ENCODE results near the gene JAK1.

The JAK1 gene

GRCh38 chr1:64877151-64877550, 89.2 kb downstream of the JAK1 start:
- H3K9me3 ChIP-seq (ENCODE audit: control insufficient read depth, insufficient read depth, low read depth, low read length), result no peaks in the 10 kb centered on the region
- ChIA-PET CTCF (no interaction called here), POLR2A (interaction anchor here (1.3 kb wide), 1 partner anchor 21 kb away, joined by 3 read pairs; no protein-coding TSS in a partner anchor)
- no peak overlapping the region for H3K4me3 ChIP-seq (ENCODE audit: low read depth, low read length)
- H3K27ac ChIP-seq (ENCODE audit: extremely low read depth, low read depth, low read length), result no peak overlapping the region
- H3K4me1 ChIP-seq (ENCODE audit: control insufficient read depth, insufficient read depth, low read length), result no peaks in the 10 kb centered on the region
- no peak for TF ChIP-seq ZBTB7A (tag by site-specific recombination; IDR thresholded peaks at IDR 0.05; ENCODE audit: low read depth)
- no peak for TF ChIP-seq ZNF148 (tag by site-specific recombination; IDR thresholded peaks at IDR 0.05; ENCODE audit: borderline replicate concordance)
- no peak for TF ChIP-seq ZNF2 (tag by site-specific recombination; IDR thresholded peaks at IDR 0.05)
- no peak for TF ChIP-seq SCRT2 (tag by site-specific recombination; IDR thresholded peaks at IDR 0.05)
- no peak for TF ChIP-seq OSR2 (tag by site-specific recombination; IDR thresholded peaks at IDR 0.05)
- no peak for TF ChIP-seq ZNF610 (tag by site-specific recombination; IDR thresholded peaks at IDR 0.05; ENCODE audit: borderline replicate concordance)
- TF ChIP-seq EGR2 (tag by site-specific recombination; IDR thresholded peaks at IDR 0.05; ENCODE audit: low read depth), result no peak
- no peak for TF ChIP-seq ZNF19 (tag by site-specific recombination; IDR thresholded peaks at IDR 0.05; ENCODE audit: low read depth)
- TF ChIP-seq, protein P1, sequence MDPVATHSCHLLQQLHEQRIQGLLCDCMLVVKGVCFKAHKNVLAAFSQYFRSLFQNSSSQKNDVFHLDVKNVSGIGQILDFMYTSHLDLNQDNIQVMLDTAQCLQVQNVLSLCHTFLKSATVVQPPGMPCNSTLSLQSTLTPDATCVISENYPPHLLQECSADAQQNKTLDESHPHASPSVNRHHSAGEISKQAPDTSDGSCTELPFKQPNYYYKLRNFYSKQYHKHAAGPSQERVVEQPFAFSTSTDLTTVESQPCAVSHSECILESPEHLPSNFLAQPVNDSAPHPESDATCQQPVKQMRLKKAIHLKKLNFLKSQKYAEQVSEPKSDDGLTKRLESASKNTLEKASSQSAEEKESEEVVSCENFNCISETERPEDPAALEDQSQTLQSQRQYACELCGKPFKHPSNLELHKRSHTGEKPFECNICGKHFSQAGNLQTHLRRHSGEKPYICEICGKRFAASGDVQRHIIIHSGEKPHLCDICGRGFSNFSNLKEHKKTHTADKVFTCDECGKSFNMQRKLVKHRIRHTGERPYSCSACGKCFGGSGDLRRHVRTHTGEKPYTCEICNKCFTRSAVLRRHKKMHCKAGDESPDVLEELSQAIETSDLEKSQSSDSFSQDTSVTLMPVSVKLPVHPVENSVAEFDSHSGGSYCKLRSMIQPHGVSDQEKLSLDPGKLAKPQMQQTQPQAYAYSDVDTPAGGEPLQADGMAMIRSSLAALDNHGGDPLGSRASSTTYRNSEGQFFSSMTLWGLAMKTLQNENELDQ (tag by site-specific recombination; IDR thresholded peaks at IDR 0.05; ENCODE audit: low read depth), result no peak
- no peak for TF ChIP-seq ZNF544 (tag by site-specific recombination; IDR thresholded peaks at IDR 0.05)
- no peak for TF ChIP-seq ZNF530 (tag by site-specific recombination; IDR thresholded peaks at IDR 0.05; ENCODE audit: low read depth)
- no peak for TF ChIP-seq ZNF292 (tag by site-specific recombination; IDR thresholded peaks at IDR 0.05; ENCODE audit: borderline replicate concordance, low read depth)
- TF ChIP-seq INSM2 (tag by site-specific recombination; IDR thresholded peaks at IDR 0.05), result no peak
- no peak for TF ChIP-seq ZNF223 (tag by site-specific recombination; IDR thresholded peaks at IDR 0.05)
- TF ChIP-seq SETDB1 (IDR thresholded peaks at IDR 0.05; ENCODE audit: insufficient read length, low read length), result no peak
- no peak for TF ChIP-seq ZSCAN18 (tag by site-specific recombination; IDR thresholded peaks at IDR 0.05)
- no peak for TF ChIP-seq ZNF585B (tag by site-specific recombination; IDR thresholded peaks at IDR 0.05)
- TF ChIP-seq ZNF394 (tag by site-specific recombination; IDR thresholded peaks at IDR 0.05; ENCODE audit: borderline replicate concordance), result no peak
- peaks cover 0 to 57% of the 10 kb centered on the region in 2 experiments; a peak in 2 of 3 replicates for H3K36me3 ChIP-seq (ENCODE audit: control insufficient read depth in 2 of 2, insufficient read depth in 1 of 2, low read length in 2 of 2)

DNA sequence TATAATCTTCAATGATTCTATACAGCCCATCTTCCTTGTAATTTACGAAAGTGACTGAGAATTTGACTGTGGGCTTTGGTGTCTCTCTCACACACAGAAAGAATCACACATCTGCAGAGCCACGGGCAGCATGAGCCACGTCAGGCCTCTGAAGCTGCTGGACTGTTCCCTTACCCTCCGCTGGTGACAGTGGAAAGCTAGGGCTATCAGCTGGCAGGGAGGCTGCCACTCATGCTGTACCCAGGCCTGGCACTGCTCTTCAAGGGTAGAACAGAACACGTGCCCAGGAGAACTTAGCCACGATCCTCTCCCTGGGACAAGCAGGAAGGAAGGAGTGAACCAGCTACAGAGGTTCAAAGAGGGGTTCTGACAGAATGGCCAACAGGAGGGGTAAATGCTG, 90.7 kb downstream of the JAK1 start:
- TF ChIP-seq ZNF146 (tag by site-specific recombination; IDR thresholded peaks at IDR 0.05) (no peak), ZBTB26 (tag by site-specific recombination; optimal IDR thresholded peaks at IDR 0.05) (no peak)
- H3K4me3 ChIP-seq (ENCODE audit: low read depth, low read length), result no peak overlapping the region
- no peak overlapping the region for H3K27ac ChIP-seq (ENCODE audit: extremely low read depth, low read depth, low read length)
- no peaks in the 10 kb centered on the region for H3K9me3 ChIP-seq (ENCODE audit: control insufficient read depth, insufficient read depth, low read depth, low read length)
- H3K4me1 ChIP-seq (ENCODE audit: control insufficient read depth, insufficient read depth, low read length), result no peaks in the 10 kb centered on the region
- peaks cover 0 to 67% of the 10 kb centered on the region in 2 experiments; a peak in 2 of 3 replicates for H3K36me3 ChIP-seq (ENCODE audit: control insufficient read depth in 2 of 2, insufficient read depth in 1 of 2, low read length in 2 of 2)
- ChIA-PET CTCF (no interaction called here), POLR2A (no interaction called here)

All from HEK293 (cell line).